DMS53 treated with DMSO at 0.1 percent for 48 hours (cell line): ENCODE results near the gene EFHC1.

ENCODE experiments used
- DNase-seq: peaks from one replicate; lab custom pipeline; 2025; ENCODE audit not compliant: unreplicated experiment; lab: John Stamatoyannopoulos, UW

Gene EFHC1

DNA sequence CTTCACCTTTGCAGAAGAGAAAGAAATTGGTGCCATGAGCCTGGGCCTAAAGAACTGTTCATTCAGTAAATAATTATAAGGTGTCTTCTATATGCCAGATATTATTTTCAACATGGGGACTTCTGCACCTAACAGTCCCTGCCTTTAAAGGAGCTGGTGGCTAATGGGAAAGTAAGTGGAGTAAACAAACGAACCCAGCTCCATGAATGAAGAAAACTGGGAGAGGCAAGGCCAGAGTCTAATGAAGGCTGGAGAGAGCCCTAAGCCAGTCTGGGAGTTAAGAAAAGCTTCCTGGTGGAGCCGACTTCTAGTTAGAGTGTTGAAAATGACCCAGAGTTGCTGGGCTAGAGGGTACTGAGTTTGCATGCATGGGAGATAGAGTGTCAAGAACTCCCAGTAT is 24.2 kb upstream of the EFHC1 start:
- no peak for DNase-seq

DNA sequence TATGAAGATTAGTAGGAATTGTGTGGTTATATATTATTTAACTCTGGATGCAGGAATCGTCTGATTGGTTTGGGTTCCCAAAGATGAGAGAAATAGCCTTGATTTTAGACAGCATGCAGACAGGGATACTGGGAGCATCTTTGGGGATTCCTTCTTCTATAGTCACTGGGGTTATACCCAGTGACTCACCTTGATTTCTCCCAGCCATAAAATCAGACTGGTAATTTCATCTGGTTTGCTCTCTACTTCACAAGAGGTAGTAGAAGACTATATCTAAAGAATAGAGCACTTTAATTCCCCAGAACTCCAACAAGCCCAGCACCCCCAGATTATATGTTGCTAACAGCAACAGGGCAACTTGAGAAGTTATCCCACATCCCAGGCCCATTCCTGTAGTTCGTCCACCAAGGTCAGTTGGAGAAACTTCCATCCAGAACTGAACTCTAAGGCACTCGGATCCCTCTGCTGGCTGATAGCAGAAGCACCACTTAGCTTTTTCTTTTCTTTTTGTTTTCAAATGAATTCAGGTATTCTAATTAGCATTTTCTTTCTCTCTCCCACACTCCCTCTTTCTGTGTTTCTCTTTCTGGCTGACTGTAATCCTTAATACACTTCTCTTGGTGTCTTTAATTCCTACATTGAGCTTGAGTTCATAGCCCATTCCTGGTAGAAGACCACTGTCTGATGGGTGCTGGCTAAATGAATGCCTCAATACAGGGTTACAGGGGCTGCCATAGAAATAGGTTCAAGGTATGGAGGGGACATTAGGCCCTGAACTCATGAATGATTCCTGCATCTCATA is 20.4 kb upstream of the EFHC1 start:
- peak; percentile 50 for DNase-seq

DNA sequence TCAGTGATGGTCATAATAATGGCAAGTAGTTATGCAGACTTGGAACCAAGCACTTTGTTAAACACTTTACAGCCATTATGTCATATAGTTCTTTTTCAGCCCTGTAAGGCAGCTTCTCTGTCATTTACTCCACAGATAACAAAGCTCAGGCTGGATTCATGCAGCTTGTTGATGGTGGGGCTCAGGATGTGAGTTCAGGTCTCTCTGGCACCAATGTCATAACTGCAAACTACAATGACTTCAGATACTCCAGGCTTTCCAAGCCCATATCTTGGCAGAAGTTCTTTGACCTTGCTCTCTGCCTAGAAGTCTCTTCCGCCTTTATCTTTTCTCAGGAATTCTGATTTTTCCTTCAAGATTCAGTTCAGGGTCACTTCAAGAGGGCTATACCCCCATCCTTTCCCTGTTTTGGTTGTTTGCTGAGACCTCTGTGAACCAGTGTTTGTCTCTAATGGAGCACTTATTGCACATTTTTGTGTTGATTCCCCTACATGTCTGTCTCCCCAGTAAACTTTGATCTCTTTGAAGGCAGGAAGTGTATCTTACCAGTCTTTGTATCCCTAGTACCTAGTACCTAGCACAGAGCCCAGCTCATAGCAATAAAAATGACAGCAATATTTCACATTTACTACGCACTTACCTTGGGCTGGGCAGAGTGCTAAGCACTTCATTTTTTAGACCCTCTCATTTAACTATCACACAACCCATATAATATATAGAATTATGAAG is 19.7 kb upstream of the EFHC1 start:
- DNase-seq, result no peak

DNA sequence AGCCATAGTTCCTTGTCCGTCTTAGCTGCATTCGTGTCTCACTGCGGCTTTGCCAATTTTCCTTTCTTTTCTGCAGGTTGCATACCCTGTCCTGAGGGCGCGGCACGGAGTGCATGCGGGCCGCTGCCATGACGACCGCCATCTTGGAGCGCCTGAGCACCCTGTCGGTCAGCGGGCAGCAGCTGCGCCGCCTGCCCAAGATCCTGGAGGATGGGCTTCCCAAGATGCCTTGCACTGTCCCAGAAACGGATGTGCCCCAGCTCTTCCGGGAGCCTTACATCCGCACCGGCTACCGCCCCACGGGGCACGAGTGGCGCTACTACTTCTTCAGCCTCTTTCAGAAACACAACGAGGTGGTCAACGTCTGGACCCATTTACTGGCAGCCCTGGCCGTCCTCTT is 17.1 kb upstream of the EFHC1 start:
- DNase-seq, result no peak

DNA sequence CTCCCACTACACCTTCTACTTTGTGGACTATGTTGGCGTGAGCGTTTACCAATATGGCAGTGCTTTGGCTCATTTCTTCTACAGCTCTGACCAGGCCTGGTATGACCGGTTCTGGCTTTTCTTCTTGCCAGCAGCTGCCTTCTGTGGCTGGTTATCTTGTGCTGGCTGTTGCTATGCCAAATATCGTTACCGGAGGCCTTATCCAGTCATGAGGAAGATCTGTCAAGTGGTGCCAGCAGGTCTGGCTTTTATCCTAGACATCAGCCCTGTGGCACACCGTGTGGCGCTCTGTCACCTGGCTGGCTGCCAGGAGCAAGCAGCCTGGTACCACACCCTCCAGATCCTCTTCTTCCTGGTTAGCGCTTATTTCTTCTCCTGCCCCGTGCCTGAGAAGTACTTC is 16.5 kb upstream of the EFHC1 start:
- DNase-seq, result no peak

DNA sequence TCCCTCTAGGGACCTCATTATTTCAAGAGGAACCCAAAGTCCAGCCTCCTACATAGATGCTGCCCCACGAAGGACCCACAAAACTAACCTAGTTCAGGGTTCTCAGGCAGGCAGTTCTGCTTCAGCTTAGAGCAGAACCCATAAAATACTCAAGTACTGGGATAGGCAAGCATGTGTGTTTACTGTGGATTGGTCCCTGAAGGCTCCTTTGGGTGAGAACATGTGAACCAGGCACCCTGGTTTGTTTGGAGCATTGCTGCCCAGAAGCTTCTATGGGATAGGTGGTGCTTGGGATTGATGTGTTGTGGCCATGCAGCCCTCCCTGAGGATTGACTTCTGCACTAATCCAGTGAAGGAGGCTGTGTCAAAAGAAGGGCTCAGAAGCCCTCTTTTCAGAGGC is 14.9 kb upstream of the EFHC1 start:
- no peak for DNase-seq

DNA sequence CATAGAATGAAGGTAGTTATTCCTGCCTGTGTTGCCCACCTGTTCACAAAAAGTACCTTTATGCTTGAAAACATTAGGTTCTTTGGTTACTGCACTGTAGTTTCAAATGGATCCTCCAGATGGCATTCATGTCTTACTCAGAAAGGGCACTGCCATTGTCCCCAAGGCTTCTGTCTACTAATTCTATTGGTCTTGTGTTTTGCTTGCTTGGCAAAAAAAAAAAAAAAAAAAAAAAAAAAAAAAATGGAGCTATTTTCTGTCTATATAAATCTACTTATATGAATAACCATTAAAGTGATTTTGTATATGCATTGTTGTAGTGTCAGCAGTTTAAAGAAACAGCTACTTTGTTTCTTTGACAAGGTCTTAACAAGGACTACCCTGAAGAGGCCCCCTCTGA is 12.7 kb upstream of the EFHC1 start:
- DNase-seq, result peak; percentile 47

DNA sequence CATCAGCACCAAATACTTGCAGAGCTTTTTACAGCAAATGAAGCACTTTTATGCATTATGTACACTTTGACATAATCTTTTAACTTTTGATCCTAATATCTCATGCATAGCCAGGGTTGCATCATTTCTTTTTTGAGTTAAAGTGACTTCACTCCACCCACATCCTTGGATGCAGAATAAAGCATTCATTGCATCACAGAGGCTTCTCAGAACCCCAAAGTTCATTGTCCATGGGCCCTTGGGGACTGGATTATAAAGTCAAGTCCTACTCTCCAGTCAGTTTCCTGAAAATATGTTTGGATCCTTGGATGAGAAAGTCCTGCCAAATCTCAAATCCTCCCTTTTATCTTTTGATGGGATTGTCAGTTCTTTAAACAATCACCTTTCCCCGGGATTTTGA is 10.6 kb upstream of the EFHC1 start:
- no peak for DNase-seq

DNA sequence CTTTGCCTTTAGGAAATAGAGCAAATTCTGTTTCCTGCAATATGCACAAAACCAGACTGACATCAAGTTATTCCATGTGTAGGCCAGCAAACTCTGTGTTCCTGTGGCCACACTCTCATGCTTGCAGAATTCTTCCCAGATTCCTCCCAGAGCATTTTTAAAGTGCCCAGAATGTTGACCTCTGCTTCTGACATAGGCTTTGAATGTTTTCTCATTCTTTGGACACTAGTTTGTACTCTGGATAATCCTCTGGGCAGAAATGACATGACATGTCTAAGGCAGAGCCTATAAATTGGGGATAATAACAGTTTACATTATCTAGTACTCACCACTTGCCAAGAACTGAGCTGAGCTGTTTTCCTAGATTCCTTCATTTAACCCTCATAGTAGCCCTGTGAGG is 9.2 kb upstream of the EFHC1 start:
- DNase-seq, result no peak

DNA sequence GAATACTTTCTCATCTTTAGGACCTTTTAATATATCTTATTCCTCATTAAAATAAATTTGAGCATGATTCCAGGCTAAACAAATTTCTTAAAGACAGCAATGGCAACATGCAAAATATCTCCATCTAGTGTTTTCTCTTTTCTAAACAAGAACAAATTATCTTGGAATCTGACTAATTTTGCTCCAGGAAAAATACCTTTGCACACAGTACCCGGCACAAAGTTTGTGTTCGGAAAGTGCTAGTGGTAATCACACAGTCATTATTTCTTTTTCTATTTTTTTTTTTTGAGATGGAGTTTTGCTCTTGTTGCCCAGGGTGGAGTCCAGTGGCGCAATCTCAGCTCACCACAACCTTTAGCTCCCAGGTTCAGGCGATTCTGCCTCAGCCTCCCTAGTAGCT is 8.2 kb upstream of the EFHC1 start:
- no peak for DNase-seq

DNA sequence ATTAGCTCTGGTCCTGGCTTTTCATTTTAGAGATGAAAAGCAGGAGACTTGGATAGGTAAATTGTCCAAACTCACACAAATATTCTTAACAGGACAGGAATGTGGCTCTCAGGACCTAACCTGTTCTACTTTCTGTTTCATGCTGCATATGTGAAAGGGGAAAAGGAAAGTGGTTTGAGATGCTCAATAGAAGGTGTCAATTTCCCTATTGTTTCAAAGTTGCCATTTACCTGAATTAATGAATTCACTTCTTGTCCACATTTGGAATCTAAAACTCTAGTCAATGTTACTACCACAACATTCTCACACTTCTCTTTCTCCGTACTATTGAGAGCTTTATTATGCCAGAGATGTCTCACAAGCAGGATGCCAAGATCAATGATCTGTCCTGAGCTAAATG is 4.8 kb upstream of the EFHC1 start:
- no peak for DNase-seq

DNA sequence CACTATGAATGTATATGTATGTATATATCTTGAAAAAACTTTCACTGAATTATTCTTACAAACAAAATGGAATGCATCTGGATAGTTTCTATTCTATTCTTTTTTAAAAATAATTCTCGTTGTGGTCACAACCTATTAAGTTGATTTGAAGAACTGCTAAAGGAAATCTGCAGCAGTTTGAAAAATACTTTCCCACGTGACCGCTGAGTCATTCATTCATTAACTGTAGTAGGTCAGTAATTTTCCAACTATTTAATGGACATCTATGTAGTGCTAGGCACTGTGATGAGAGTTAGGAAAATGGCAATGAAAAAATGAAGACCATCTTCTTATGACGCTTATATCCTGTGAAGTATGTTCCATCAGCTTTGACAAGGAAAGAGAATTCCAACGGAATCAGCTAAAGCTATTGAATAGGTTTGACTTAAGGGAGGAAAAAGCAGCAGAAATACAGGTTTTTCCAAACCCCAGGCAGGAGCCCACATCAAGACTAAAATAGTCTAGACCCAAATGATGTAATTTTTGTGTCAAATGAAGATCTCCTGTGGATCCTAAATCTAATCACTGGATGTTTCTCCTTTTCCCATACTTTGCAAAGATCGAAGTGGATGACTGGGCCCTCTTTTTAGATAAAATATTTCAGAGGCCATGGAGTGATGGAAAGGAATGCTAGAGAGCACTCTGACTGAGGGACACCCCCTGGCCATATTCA is 4.1 kb upstream of the EFHC1 start:
- no peak for DNase-seq

DNA sequence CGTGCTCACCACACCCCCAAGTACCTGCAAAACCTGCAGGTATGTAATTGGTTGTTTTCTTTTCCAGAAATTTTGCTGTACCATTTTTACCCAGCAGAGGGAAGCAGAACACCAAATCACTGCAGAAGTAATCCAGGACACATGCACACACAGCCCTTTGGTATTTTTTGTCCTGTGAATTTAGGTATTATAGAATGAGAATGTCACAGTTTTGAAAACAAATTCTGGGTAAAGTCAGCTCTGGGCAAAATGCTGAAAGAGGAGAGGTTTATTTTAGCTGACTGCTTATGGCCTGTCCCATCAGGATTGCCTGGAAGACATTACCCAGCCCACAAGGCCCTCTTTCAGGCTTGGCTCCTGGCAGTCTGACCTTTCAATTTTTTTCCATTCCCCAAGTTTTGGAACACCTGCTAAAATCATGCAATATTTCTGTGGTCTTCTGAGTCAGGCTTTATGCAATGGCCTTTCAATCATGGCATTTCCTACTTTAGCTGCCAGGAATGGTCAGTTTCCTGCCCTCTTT is 3.5 kb upstream of the EFHC1 start:
- DNase-seq, result peak; percentile 48

DNA sequence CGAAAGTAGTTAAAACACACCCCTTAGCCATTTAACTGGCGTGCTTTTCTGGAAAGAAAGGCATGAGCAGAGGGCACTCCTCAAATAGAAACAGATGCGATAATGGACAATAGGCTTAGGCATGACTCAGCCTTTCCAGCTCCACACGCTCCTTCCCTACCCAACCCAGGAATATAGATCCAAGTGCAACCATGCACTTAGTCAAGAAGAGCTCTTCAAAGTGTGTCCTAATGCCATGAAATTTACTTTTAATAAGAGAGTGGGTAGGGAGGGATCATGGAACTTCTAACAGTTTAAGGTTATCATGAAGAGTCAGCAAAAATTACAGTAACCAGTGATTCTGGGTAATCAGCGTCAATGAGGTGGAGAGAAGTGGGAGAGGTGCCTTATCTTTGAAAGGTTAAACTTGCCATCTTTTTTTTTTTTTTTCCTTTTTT is 2.4 kb upstream of the EFHC1 start:
- DNase-seq, result peak; percentile 10

DNA sequence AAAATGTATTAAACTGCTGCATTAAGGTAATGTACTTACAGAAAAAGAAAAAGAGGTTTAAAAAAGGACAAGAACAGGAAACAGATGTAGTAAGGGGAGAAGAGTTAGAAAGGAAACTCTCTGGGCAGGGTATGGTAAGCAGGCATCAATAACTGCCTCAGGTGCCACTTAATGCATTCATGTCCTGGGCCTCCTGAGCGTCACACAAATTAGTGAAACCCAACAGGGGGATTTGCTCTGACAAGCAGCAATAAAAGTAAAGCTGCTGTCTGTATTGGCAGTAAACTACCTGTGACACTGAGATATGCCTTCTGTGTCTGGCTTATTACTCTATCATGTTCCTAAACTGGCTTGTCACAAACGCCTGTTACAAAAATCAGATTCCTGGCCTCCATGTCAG is 1.5 kb upstream of the EFHC1 start:
- no peak for DNase-seq

DNA sequence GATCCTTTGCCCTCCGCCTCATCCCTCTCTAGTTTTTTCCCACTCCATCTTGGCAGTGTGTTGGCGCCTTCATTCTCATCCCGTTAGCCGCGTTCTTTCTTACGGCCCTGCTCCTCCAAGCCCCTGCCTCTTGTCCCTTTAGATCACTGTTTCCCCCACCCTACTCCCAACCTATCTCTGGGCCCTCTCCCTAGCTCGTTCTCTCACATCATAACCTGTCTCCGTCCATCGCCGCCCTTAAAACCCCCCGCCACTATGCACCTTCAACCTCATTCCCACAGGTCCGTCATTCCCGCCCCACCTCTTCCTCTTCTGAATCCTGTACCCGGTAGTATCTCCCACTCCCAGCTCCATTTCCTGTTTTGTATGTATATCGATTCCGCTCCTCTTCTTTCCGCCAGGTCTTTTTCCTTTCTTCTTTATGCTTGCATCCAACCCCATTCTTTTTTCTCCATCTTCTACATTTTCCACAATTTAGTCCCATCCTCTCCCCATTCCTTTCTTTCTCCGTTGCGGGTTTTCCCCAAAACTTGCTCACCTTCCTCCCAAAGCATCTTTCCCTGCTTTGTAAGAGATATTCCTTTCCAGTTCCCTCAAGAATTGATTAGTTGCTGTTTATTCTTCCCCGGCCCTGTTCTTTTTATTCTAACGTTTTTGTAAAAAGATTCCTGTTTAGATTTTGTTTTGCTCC is 671 bp downstream of the EFHC1 start:
- DNase-seq, result peak; percentile 28

DNA sequence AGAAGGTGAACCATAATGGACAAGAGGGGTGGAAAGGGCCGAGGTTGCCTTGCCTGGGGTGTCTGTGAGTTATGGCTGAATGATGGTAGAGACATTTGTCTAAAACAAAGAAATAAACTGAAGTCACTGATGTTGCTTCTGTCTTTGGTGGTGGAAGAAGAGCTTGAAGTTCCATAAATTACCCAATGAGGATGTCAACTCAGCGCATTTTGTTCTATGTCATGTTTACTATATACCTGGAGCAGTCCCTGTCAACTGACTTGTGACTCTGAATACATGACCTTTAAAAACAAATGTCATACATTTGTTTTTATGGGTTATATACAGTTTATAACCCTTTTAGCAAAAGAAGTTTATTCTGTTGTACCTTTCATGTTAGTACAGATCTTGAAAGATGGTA is 2.0 kb downstream of the EFHC1 start:
- DNase-seq, result no peak

DNA sequence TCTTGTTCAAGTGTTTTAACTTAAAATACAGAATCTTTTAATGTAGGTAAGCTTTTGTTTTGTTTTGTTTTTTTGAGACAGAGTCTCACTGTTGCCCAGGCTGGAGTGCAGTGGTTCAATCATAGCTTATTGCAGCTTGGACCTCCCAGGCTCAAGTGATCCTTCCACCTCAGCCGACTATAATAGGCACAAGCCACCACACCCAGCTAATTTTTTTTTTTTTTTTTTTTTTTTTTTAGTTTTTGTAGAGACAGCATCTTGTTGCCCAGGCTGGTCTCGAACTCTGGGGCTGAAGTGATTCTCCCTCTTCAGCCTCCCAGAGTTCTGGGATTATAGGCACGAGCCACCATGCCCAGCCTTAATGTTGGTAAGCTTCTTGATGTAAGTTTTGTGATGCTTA is 3.3 kb downstream of the EFHC1 start:
- DNase-seq, result no peak

DNA sequence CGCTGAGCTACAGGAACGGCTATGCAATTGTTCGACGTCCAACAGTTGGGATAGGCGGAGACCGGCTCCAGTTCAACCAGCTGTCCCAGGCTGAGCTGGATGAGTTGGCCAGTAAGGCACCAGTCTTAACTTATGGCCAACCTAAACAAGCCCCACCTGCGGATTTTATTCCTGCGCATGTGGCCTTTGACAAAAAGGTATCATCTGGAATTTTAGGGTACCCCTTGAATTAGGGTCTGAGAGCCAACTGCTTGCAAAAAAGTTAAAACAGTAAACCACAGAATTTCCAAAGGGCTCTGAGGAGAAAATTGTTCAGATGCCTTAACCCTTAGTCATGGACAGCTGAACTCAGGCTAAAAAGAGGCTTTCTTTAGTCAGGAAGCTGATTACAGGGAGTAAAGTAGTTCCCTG is 3.8 kb downstream of the EFHC1 start:
- DNase-seq, result no peak

DNA sequence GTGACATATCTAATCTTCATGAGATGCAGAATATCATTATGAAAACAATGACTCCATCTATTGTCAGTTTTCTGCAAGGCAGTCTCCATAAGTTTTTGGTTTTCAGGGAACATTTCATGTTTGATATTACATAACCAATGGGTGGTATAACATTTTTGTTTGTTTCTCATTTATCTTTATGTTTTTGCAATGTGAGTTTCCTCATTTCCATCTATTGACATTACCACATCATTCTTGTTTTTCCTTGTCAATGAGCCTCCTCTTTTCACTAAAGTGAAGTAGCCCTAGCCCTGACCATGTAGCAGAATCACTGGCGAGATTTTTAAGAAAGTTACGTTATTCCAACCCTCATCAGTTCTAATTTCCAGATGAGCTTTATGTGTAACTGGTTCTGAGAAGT is 4.4 kb downstream of the EFHC1 start:
- no peak for DNase-seq

DNA sequence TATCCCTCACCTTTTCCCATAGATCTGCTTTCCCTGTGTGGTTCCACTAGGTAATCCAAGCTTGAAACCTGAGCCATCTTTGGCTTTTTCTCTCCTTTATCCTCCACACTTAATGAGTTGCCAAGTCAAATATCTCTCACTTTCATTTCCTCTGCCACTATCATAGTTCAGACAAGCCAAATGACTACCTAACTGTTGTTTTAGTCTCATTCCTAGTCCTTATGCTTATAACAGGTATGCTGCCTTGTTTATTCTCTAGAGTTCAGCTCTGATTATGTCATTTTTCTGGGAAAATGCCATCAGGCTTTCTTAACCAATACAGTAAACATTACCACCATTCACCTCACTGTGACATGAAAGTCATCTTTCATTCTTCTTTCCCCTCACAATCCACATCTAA is 6.5 kb downstream of the EFHC1 start:
- no peak for DNase-seq
